HL-60 (cell line): ENCODE data around the gene ACADS.

Experiments
- DNase-seq, 2 experiments: peaks; one replicate each; pipeline ENCODE4 v3.0.0-alpha.2; 2010 to 2020; ENCODE audit warnings: low read depth in 1 of 2, low spot score in 1 of 2
- H3K27ac ChIP-seq: fragments of 250-450 bp; sonication (Bioruptor Pico); replicated peaks from 2 replicates; pipeline ENCODE4 v1.5.1; 2020; ENCODE audit warnings: mild to moderate bottlenecking, moderate library complexity
- H3K27me3 ChIP-seq: fragments of 250-450 bp; sonication (Bioruptor Pico); 2 replicates; pipeline ENCODE4 v1.5.1; 2021; ENCODE audit warnings: mild to moderate bottlenecking, moderate library complexity; ENCODE audit not compliant: insufficient read depth, poor library complexity, severe bottlenecking
- H3K4me3 ChIP-seq: replicated peaks from 2 replicates; pipeline ENCODE4 v1.5.1; 2011; ENCODE audit warnings: mild to moderate bottlenecking, control low read depth, low read length; ENCODE audit not compliant: insufficient read depth
- GABPA ChIP-seq: IDR thresholded peaks from 2 replicates; pipeline ENCODE4 v1.6.1; 2012; ENCODE audit warnings: low read depth
- POLR2AphosphoS5 ChIP-seq: IDR thresholded peaks from 2 replicates; pipeline ENCODE4 v1.6.1; 2012; ENCODE audit warnings: low read depth
- SPI1 ChIP-seq: IDR thresholded peaks from 2 replicates; pipeline ENCODE4 v1.6.1; 2012; ENCODE audit warnings: low read depth, mild to moderate bottlenecking, borderline replicate concordance
- TF ChIP-seq, protein P1 (sequence below): IDR thresholded peaks from 2 replicates; pipeline ENCODE4 v1.6.1; 2012; ENCODE audit warnings: low read depth; ENCODE audit not compliant: insufficient replicate concordance
- TF ChIP-seq, protein P2 (sequence below): IDR thresholded peaks from one replicate; pipeline ENCODE4 v1.5.1; 2011; ENCODE audit warnings: low read length, control low read depth, inconsistent platforms; ENCODE audit not compliant: insufficient read depth

Gene ACADS

DNA sequence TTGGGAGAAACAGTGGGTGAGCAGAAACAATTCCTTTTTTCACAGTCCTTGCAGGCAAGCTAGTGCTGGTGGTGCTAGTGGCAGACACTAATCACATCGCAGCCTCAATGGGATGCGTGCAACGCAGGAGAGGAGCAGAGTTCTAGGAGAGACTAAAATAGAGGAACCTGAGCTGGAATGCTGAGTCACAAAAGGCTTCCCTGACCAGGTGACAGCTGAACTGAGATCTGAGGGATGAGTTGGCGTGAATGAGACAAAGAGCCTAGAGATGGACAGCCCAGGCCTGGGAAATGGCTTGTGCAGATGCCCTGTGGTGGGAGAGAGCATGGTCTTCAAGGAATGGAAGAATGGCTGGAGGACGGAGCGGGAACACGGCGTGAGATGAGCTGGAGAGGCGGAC is 25.8 kb downstream of the ACADS start:
- H3K27ac ChIP-seq = no peak overlapping the region

DNA sequence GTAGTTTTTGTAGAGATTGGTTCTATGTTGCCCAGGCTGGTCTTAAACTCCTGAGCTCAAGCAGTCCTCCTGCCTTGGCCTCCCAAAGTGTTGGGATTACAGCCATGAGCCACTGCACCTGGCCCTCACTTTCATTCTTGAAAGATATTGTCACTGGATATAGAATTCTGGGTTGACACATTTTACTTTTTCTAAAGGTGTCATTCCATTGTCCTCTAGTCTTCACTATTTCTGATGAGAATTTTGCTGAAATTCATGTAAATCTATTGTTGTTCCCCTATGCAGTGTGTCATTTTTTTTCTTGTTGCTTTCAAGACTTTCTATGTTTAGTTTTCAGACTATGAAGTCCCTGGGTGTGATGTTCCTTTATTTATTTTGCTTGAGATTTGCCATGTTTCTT is 29.2 kb downstream of the ACADS start:
- no peaks in the 10 kb centered on the region for H3K27me3 ChIP-seq
- TF ChIP-seq, protein P1, sequence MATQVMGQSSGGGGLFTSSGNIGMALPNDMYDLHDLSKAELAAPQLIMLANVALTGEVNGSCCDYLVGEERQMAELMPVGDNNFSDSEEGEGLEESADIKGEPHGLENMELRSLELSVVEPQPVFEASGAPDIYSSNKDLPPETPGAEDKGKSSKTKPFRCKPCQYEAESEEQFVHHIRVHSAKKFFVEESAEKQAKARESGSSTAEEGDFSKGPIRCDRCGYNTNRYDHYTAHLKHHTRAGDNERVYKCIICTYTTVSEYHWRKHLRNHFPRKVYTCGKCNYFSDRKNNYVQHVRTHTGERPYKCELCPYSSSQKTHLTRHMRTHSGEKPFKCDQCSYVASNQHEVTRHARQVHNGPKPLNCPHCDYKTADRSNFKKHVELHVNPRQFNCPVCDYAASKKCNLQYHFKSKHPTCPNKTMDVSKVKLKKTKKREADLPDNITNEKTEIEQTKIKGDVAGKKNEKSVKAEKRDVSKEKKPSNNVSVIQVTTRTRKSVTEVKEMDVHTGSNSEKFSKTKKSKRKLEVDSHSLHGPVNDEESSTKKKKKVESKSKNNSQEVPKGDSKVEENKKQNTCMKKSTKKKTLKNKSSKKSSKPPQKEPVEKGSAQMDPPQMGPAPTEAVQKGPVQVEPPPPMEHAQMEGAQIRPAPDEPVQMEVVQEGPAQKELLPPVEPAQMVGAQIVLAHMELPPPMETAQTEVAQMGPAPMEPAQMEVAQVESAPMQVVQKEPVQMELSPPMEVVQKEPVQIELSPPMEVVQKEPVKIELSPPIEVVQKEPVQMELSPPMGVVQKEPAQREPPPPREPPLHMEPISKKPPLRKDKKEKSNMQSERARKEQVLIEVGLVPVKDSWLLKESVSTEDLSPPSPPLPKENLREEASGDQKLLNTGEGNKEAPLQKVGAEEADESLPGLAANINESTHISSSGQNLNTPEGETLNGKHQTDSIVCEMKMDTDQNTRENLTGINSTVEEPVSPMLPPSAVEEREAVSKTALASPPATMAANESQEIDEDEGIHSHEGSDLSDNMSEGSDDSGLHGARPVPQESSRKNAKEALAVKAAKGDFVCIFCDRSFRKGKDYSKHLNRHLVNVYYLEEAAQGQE = no peak
- no peak overlapping the region for H3K27ac ChIP-seq

More for the DNA sequence above, 25.8 kb downstream of the ACADS start:
- DNase-seq = no peak
- Histone ChIP-seq H3K4me3 (no peak overlapping the region), H3K27me3 (no peaks in the 10 kb centered on the region)
- TF ChIP-seq, protein P1 = no peak
- TF ChIP-seq SPI1 = no peak
- no peak for TF ChIP-seq GABPA
- TF ChIP-seq, protein P2, sequence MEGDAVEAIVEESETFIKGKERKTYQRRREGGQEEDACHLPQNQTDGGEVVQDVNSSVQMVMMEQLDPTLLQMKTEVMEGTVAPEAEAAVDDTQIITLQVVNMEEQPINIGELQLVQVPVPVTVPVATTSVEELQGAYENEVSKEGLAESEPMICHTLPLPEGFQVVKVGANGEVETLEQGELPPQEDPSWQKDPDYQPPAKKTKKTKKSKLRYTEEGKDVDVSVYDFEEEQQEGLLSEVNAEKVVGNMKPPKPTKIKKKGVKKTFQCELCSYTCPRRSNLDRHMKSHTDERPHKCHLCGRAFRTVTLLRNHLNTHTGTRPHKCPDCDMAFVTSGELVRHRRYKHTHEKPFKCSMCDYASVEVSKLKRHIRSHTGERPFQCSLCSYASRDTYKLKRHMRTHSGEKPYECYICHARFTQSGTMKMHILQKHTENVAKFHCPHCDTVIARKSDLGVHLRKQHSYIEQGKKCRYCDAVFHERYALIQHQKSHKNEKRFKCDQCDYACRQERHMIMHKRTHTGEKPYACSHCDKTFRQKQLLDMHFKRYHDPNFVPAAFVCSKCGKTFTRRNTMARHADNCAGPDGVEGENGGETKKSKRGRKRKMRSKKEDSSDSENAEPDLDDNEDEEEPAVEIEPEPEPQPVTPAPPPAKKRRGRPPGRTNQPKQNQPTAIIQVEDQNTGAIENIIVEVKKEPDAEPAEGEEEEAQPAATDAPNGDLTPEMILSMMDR = no peak
- no peak for TF ChIP-seq POLR2AphosphoS5

DNA sequence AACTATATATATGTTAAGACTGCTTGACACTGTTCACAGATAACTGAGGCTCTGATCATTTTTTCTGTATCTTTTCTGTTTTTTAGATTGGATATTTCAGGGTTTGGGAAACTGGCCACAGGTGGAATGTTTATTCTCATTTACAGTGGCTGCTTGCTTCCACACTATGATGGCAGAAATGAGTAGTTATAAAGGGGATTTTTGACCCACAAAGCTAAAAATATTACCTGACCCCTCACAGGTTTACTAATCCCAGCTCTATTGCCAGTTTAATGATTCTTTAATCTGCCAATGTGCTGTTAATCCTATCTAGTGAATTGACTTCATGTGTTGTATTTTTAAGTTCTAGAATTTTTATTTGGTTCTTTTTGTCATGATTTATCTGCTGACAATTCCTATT is 29.6 kb downstream of the ACADS start:
- Histone ChIP-seq H3K4me3 (no peak overlapping the region), H3K27me3 (no peaks in the 10 kb centered on the region), H3K27ac (no peak overlapping the region)
- TF ChIP-seq GABPA = no peak
- TF ChIP-seq, protein P2 = no peak
- TF ChIP-seq, protein P1 = no peak
- no peak for TF ChIP-seq POLR2AphosphoS5
- no peak for TF ChIP-seq SPI1
- DNase-seq = no peak

More for the DNA sequence above, 29.2 kb downstream of the ACADS start:
- DNase-seq = no peak
- H3K4me3 ChIP-seq = no peak overlapping the region

DNA sequence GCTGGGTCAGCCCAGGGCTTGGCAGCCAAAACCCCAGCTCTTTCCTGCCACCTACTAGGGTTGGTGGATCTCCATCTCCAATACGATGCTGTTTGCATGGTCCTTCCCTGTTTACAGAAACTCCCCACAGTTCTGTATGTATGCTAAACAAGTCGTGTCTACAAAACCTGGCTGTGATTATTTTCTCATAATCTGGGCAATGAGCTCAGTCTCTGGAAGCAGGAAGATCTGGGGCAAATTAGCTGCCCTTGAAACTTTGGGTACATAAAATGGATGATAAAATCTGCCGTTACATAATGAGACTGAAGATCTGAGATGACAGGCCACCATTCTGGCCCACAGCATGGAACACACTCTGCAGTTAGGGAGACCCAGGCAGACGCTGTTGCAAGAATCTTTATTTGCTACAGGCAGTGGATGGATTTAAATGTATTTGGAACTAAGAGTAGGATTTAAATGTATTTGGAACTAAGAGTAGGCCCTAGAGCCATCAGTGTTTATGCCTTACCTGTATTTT is 31.7 kb downstream of the ACADS start:
- no peaks in the 10 kb centered on the region for H3K27me3 ChIP-seq
- no peak overlapping the region for H3K4me3 ChIP-seq
- TF ChIP-seq, protein P2 = no peak
- TF ChIP-seq SPI1 = no peak
- TF ChIP-seq POLR2AphosphoS5 = no peak
- DNase-seq = no peak
- H3K27ac ChIP-seq = no peak overlapping the region
